Dedifferentiated amniotic fluid mesenchymal stem cell (primary cell): ENCODE measurements around the gene NKIRAS1.
"Not testable (repeated sequence)": the region's sequence is repeated elsewhere in the genome, so short reads cannot be mapped to it uniquely, and the experiment has no call there.

Experiments used
- DNase-seq: peaks from one replicate; pipeline ENCODE4 v3.0.0-alpha.2; 2016; ENCODE audit errors: extremely low spot score

Gene NKIRAS1

DNA sequence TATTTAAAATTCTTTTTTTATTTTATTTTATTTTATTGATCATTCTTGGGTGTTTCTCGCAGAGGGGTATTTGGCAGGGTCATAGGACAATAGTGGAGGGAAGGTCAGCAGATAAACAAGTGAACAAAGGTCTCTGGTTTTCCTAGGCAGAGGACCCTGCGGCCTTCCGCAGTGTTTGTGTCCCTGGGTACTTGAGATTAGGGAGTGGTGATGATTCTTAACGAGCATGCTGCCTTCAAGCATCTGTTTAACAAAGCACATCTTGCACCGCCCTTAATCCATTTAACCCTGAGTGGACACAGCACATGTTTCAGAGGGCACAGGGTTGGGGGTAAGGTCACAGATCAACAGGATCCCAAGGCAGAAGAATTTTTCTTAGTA, 46.1 kb downstream of the NKIRAS1 start:
- not testable (repeated sequence) for DNase-seq

DNA sequence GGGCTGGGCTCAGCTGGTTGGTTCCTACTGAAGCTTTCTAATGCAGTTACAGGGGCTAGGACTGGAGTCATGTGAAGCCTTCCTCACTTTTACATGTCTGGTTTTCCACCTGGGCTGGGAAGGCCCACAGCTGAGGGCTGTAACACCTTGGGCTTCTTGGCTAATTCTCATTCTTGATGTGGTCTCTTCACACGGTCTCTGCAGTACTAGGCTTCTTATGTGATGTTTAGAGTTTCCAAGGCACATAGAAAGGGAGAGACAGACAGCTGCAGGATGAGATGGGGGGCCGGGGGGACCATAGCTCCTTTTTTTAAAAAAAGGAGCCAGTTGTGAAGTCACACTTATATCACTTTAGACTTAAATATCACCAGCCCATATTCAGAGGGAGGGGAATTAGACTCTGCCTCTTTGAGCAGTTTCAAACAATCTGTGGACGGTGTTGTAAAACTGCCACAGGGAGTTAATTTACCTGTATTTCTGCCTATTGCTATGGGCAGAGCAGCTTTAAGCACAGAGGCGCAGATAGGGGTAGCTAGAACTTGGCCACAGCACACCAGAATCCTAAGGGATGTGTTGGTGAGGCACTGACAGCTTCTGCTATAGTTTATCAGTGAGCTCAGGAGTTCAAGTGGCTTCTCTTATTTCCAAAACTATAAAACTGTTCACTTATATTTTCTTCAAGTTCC, 46.7 kb downstream of the NKIRAS1 start:
- no peak for DNase-seq

DNA sequence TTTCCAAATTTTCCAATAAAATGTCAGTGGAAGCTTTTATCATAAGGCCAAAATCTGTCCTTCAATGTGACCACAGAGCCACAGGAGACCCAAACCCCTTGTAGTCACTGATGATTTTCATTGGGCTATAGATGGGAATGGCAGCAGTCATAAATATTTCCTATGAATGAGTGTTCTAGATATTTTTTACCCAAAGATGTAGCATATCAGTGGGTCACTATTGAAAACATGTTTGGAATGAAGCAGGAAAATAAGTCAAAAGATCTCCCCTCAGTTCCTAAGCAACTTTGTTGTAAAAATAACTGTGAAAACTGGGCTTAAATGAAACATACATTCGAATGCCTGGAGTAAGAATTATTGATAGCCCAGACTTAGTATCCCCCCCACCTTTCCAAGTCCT, 49.0 kb downstream of the NKIRAS1 start:
- DNase-seq = no peak

DNA sequence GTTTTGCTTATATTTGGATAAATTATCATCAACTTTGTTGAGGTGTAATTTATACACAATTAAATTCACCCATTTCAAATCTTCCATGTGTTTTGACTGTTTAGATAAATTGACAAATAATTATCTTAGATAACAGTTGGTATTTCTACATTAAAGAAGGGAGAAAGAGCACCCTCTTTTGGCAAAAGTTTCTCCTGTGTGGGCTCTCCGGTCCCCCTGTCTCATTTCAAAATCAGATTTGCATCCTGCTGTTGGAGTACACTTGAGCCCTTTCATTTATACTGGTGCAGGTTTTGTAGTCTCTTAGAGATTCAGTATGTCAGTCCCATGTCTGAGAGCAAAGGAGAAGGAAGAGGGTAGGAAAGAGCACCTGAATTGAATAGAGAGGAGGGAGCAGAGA, 49.4 kb downstream of the NKIRAS1 start:
- no peak for DNase-seq

DNA sequence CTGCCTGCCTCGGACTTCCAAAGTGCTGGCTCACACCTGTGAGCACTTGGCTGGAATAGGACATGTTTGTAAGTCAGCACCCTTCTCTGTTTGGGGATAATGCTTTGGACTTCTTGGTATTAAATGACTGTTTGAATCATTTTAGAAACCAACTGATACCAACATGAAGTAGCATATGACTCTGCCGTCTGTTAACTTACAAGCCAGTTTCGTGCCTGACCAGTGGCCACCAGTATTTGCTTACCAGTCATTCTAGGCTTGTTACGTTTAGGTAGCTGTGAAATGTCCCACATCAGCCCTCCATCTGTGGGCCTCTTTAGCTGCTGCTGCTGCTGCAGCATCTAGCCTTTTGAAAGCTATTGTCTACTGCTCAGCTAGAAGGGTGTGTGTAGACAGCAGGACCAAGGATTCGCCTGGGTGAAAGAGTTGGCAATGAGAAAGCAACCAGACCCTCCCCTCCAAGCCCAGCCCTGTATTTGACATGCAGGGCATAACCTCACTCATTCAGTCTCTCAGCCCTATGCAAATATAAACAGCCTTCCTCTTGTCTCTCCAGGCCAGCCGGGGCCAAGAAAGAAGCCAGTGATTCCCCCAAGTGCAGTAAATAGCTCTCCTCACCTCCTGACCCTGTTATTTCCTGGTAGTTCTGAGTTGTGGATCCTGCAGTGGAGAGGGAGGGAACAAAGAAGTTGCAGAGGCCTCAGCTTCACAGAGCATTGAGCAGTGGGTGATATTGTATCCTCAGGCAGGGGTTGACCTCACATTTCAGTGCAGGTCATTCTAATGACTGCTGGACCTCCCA, 51.0 kb downstream of the NKIRAS1 start:
- DNase-seq = no peak

DNA sequence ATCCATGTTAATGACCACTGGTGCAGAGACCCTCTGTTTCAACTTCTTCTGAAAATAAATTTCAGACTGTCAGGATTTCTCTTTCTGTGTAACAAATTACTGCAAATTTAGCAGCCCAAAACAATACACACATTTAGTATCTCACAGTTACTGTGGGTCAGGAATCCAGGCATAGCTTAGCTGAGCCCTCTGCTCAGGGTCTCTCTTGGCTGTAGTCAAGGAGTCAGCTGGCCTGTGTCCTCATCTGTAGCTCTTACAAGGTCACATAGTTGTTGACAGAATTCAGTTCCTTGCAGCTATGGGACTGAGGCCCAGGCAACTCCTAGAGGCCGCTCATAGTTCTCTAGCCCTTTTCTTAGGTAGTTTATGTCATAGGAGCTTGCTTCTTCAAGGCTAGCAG, 51.9 kb downstream of the NKIRAS1 start:
- no peak for DNase-seq

DNA sequence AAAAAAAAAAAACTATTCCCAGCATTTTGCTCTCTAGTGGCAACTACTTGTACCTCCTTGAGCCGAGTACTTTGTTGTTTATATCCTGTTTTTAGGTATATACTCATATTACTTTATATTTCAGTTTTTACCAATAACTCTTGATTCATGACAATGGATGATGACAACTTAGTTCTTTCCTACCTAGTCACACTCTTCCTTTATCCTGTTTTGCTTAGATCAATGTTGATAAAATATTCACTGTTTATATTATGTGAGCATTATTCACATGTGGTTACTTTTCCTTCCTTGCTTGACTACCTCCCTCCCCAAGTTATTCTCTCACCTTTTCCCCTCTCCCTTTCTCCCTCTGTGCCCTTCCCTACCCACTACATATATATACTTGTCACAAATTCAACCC, 53.7 kb downstream of the NKIRAS1 start:
- DNase-seq = no peak

DNA sequence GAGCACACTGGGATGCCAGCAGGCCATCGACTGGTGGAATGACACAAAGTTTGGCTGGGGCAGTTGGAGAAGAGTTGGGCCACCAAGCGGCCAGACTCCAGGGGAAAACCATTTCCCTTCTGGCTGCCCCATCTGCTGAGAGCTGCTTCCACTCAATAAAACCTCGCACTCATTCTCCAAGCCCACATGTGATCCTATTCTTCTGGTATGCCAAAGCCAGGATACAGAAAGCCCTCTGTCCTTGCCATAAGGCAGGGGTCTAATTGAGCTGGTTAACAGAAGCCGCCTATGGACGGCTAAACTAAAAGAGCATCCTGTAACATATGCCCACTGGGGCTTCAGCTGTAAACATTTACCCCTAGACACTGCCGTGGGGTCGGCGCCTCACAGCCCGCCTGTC, 55.1 kb downstream of the NKIRAS1 start:
- no peak for DNase-seq

DNA sequence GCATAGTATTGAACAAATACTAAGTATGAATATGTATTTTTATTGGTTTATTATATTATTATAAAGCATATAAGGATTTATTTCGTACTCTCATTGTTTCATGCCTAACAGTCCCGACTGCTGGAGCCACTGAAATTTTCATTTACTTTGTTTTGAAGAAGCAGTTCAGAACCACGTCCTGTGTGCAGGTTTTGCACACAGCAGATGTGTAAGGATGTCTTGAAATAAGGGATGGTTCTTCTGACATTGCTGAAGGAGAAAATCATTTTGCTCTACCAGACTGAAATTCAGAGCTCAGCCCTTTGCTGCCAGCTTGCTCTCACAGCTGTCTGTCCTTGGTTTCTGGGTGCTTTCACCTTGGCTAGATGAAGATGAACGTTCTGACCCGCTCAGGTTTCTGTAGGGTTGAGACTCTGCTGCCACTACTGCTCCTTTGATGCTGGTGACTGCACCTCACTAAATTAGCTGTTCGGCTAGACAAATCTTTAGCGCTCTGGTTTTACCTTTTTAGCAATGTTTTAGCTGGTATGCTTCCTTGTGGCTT, 56.9 kb downstream of the NKIRAS1 start:
- DNase-seq = no peak

DNA sequence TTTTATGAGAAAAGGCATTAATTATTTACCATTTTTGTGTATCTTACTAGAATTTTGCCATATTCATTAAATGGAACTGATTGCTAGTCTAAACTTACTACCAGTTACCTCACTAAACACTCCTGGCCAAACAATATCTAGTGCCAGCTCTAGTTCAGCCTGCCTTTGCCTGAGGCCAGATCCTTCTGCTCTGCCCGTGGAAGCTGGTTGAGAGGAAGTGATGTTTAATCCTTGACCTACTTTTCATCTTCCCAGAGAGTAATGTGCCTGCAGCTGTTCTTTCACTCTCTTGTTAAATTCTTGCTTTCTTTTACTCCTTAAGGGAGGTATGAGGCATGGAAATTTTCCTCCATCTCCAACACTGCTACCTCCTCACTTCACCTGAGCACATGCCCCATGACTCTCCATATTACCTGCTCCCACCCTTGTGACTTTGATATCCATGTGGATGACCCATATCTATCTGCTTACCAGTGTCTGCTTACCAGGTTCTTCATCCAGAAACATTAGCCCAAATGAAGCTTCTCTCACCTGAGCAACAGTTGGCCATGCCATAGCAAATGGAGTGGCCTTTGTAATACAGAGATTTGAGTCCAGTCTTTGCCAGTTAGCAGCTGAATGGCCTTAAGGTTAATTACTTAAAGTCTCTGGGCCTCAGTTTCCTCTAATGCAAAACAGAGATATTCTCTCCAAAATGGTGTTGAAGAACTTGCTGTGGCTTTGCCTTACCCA, 57.6 kb downstream of the NKIRAS1 start:
- peak; percentile 80 for DNase-seq

DNA sequence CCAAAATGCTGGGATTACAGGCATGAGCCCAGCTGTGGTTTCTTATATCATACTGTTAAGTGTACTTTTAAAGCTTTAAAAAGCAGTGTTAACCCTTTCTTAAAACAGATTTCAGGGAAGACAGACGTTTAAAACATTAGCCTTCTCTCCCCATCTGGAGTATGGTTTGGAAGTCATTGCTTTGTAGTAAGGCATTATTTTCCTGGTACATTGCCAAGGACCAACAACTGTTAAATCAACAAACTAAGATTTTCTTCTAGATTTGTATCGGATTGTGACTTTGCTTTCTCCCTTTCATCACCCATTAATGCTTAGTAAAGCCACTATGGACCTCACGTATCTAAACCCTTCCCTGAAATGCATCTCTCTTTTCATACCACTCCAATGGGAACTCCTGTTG, 60.5 kb downstream of the NKIRAS1 start:
- DNase-seq = no peak

DNA sequence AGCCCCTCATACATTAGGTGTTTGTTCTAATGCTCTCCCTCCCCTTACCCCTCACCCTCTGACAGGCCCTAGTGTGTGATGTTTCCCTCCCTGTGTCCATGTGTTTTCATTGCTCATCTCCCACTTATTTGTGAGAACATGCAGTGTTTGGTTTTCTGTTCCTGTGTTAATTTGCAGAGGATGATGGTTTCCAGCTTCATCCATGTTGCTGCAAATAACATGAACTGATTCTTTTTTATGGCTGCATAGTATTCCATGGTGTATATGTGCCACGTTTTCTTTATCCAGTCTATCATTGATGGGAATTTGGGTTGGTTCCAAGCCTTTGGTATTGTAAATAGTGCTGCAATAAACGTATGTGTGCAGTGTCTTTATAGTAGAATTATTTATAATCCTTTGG, 67.3 kb downstream of the NKIRAS1 start:
- not testable (repeated sequence) for DNase-seq

DNA sequence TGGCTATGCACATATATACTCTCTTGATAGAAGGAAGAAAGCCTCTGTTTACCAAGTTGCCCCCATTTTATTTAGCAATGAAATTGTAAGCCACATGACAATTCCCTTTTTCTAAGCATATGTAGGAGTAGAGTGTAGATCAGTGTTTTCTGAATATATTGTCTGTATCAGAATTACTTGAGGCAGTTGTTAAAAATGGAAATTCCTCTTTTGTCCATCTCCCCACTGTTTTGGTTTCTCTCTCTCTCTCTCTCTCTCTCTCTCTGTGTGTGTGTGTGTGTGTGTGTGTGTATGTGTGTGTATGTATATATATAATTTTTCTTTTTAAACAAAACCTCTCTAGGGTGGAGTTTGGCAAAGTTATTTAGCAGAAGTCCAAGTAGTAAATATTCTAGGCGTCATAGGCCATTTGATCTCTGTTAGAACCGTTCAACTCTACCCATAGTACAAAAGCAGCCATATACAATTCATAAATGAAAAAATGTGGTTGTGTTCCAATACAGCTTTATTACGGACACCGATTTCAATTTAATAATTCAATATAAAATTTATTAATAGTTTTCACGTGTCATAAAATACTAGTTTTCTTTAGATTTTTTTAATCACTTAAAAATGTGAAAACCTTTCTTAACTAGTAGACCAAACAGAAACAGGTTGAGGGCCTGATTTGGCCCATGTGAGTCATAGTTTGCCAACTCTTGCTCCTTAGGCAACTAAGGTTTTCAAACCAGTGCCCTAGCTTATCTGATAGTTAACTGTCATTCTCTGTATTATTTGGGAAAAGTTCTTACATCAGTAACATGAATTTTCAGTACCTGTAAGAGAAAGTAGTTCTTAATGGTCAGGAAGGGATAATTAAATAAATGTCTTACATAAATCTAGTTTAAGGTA, 71.2 kb downstream of the NKIRAS1 start:
- no peak for DNase-seq

DNA sequence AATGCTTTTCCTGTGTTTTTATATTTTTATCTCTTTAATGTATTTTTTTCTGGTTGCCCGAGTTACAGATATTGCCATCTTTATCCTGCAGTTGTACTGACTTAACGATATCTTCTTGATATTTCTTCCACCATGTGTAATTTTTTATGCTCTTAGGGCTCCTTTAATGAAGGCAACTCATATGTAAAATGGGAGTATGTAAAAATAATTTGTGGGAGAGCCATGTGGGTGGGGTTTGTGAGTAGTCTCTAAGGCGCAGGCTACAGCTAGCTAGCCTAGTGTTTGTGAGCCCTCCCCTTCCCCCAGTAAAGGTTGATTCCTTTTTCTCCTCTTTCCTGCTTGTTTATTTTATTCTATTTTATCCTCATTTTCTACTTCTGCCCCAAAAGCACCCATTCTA, 72.9 kb downstream of the NKIRAS1 start:
- no peak for DNase-seq
